Progenitor cell of endocrine pancreas (in vitro differentiated cells): ENCODE measurements around the gene RBP3. TPM values are rescaled to one million over a fixed set of nuclear protein-coding genes. Genes with fewer than 3 reads are reported as not detected.

Source experiments
- DNase-seq: peaks from one replicate; pipeline ENCODE4 v3.0.0; 2021; ENCODE audit warnings: low spot score; ENCODE audit not compliant: unreplicated experiment
- H3K27ac Mint-ChIP-seq: 2 replicates; pipeline ENCODE4 v1.8.0; 2021; ENCODE audit warnings: mild to moderate bottlenecking, moderate library complexity, mixed read lengths
- H3K27me3 Mint-ChIP-seq: 2 replicates; pipeline ENCODE4 v1.8.0; 2021; ENCODE audit warnings: mixed read lengths
- H3K36me3 Mint-ChIP-seq: 2 replicates; pipeline ENCODE4 v1.8.0; 2022; ENCODE audit warnings: mixed read lengths; ENCODE audit not compliant: insufficient read depth
- H3K4me1 Mint-ChIP-seq: 2 replicates; pipeline ENCODE4 v1.8.0; 2021; ENCODE audit warnings: low read depth, mixed read lengths
- H3K4me3 Mint-ChIP-seq: 2 replicates; pipeline ENCODE4 v1.8.0; 2021; ENCODE audit warnings: low read depth, mild to moderate bottlenecking, moderate library complexity, mixed read lengths
- H3K9me3 Mint-ChIP-seq: 2 replicates; pipeline ENCODE4 v1.8.0; 2021; ENCODE audit warnings: low read depth, mixed read lengths
- total RNA-seq: library from RNA; stranded (reverse); gene quantifications from 2 replicates; pipeline ENCODE4 v1.2.1, GENCODE V29; 2021
- TF ChIP-seq, protein P1 (sequence below): fragments of 200-600 bp; sonication (generic); IDR thresholded peaks from one replicate; pipeline ENCODE4 v1.5.0; 2021; ENCODE audit warnings: antibody characterized with exemption, mild to moderate bottlenecking; ENCODE audit not compliant: unreplicated experiment

Gene RBP3
- total RNA-seq, 1 donor from 2014 or later = 0.10 TPM

GRCh38 chr10:47318706-47319105 is 29.5 kb upstream of the RBP3 start:
- Mint-ChIP-seq H3K4me3 (no peak overlapping the region), H3K36me3 (no peaks in the 10 kb centered on the region), H3K27ac (no peak overlapping the region), H3K27me3 (peaks cover 37% of the 10 kb centered on the region), H3K4me1 (peaks cover 15% of the 10 kb centered on the region), H3K9me3 (peaks cover 2% of the 10 kb centered on the region)
- TF ChIP-seq, protein P1, sequence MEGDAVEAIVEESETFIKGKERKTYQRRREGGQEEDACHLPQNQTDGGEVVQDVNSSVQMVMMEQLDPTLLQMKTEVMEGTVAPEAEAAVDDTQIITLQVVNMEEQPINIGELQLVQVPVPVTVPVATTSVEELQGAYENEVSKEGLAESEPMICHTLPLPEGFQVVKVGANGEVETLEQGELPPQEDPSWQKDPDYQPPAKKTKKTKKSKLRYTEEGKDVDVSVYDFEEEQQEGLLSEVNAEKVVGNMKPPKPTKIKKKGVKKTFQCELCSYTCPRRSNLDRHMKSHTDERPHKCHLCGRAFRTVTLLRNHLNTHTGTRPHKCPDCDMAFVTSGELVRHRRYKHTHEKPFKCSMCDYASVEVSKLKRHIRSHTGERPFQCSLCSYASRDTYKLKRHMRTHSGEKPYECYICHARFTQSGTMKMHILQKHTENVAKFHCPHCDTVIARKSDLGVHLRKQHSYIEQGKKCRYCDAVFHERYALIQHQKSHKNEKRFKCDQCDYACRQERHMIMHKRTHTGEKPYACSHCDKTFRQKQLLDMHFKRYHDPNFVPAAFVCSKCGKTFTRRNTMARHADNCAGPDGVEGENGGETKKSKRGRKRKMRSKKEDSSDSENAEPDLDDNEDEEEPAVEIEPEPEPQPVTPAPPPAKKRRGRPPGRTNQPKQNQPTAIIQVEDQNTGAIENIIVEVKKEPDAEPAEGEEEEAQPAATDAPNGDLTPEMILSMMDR = no peak
- no peak for DNase-seq

DNA sequence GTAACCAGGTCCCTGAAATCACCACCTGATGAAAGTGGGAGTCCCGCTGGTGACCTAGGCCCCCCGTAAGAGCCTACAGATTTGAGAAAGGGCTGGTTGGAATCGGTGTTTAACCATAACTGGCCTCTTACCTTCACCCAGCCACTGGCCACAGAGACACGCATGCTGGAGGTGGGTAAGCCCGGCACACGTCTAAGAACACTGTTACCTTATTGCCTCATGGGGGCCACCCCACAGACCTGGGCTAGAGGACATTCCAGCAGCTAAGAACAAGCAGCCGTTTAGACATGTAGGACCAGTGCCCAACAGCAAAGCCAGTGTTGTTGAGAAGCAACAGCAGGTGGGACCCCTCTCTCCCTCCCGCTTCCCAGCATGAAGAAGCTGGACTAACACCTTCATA is 28.4 kb upstream of the RBP3 start:
- H3K4me3 Mint-ChIP-seq = no peak overlapping the region
- DNase-seq = no peak
- TF ChIP-seq, protein P1 = no peak
- no peak overlapping the region for H3K27ac Mint-ChIP-seq
- H3K36me3 Mint-ChIP-seq = no peaks in the 10 kb centered on the region
- H3K4me1 Mint-ChIP-seq = peaks cover 21% of the 10 kb centered on the region
- peaks cover 34% of the 10 kb centered on the region for H3K27me3 Mint-ChIP-seq
- H3K9me3 Mint-ChIP-seq = peaks cover 2% of the 10 kb centered on the region

- Mint-ChIP-seq H3K27me3 (peaks cover 37% of the 10 kb centered on the region), H3K4me1 (peaks cover 24% of the 10 kb centered on the region), H3K9me3 (peaks cover 2% of the 10 kb centered on the region), H3K27ac (no peak overlapping the region), H3K4me3 (no peak overlapping the region), H3K36me3 (no peaks in the 10 kb centered on the region)
- no peak for DNase-seq
- TF ChIP-seq, protein P1 = no peak
Observed at GRCh38 chr10:47320812-47321211, 27.4 kb upstream of the RBP3 start.

GRCh38 chr10:47321521-47322195 is 26.5 kb upstream of the RBP3 start:
- Mint-ChIP-seq H3K27ac (no peak overlapping the region), H3K36me3 (no peaks in the 10 kb centered on the region), H3K9me3 (peaks cover 2% of the 10 kb centered on the region), H3K4me1 (peaks cover 31% of the 10 kb centered on the region), H3K4me3 (no peak overlapping the region), H3K27me3 (peaks cover 30% of the 10 kb centered on the region)
- no peak for DNase-seq
- TF ChIP-seq, protein P1 = no peak

DNA sequence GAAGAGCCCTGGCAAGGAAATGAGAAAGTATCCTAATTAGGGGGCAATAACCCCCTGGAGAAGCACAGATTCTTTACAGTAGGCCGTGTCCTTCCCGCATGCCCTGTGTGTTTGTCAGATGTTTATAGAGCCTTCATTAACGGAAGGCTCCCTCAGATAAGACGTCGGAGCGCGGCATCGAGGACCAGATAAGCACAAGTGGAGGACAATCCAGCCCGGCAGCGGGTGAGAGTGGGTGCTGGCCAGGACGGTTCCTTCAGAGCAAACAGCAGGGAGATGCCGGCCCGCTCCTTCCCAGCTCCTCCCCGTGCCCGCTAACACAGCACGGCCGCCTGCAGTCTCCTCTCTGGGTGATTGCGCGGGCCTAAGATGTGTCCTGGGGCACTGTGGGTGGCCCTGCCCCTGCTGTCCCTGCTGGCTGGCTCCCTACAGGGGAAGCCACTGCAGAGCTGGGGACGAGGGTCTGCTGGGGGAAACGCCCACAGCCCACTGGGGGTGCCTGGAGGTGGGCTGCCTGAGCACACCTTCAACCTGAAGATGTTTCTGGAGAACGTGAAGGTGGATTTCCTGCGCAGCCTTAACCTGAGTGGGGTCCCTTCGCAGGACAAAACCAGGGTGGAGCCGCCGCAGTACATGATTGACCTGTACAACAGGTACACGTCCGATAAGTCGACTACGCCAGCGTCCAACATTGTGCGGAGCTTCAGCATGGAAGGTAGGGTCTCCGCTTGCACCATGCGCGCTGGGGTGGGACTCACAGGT is 25.7 kb upstream of the RBP3 start, which contains the start of gene GDF2:
Gene GDF2 (plus strand): TSS at position 155 of the 762 bp plus-strand sequence. CDS start 215 bp downstream, at position 370.
- TF ChIP-seq, protein P1 = no peak
- Mint-ChIP-seq H3K4me3 (no peak within 1 kb of the TSS), H3K36me3 (no peaks in the 10 kb centered on the region), H3K27me3 (peaks cover 24% of the 10 kb centered on the region), H3K4me1 (peaks cover 31% of the 10 kb centered on the region), H3K9me3 (peaks cover 2% of the 10 kb centered on the region), H3K27ac (no peak within 1 kb of the TSS)
- DNase-seq = no peak
